Right renal pelvis (tissue), 4 donors: Measurements from ENCODE around the gene TSPOAP1. TPM values are rescaled to one million over a fixed set of nuclear protein-coding genes. Genes with fewer than 3 reads are reported as not detected.

Source experiments
- DNase-seq, 4 donors: peaks; one replicate each; pipeline ENCODE4 v3.0.0-alpha.2; 2013; ENCODE audit warnings: low read depth in 4 of 4, low spot score in 3 of 4, missing footprints in 1 of 4
- polyA plus RNA-seq, 4 donors: library from polyadenylated mRNA; unstranded; fragments of 120-200 nt; gene quantifications; one replicate each; pipeline ENCODE4 v1.2.1, GENCODE V29; 2013; ENCODE audit not compliant: insufficient read length in 4 of 4

The TSPOAP1 gene, protein sequence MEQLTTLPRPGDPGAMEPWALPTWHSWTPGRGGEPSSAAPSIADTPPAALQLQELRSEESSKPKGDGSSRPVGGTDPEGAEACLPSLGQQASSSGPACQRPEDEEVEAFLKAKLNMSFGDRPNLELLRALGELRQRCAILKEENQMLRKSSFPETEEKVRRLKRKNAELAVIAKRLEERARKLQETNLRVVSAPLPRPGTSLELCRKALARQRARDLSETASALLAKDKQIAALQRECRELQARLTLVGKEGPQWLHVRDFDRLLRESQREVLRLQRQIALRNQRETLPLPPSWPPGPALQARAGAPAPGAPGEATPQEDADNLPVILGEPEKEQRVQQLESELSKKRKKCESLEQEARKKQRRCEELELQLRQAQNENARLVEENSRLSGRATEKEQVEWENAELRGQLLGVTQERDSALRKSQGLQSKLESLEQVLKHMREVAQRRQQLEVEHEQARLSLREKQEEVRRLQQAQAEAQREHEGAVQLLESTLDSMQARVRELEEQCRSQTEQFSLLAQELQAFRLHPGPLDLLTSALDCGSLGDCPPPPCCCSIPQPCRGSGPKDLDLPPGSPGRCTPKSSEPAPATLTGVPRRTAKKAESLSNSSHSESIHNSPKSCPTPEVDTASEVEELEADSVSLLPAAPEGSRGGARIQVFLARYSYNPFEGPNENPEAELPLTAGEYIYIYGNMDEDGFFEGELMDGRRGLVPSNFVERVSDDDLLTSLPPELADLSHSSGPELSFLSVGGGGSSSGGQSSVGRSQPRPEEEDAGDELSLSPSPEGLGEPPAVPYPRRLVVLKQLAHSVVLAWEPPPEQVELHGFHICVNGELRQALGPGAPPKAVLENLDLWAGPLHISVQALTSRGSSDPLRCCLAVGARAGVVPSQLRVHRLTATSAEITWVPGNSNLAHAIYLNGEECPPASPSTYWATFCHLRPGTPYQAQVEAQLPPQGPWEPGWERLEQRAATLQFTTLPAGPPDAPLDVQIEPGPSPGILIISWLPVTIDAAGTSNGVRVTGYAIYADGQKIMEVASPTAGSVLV (N-terminal part only)
- 10 to 100 TPM; 43.2 to 51.4 (median 47.0) TPM for polyA plus RNA-seq

DNA sequence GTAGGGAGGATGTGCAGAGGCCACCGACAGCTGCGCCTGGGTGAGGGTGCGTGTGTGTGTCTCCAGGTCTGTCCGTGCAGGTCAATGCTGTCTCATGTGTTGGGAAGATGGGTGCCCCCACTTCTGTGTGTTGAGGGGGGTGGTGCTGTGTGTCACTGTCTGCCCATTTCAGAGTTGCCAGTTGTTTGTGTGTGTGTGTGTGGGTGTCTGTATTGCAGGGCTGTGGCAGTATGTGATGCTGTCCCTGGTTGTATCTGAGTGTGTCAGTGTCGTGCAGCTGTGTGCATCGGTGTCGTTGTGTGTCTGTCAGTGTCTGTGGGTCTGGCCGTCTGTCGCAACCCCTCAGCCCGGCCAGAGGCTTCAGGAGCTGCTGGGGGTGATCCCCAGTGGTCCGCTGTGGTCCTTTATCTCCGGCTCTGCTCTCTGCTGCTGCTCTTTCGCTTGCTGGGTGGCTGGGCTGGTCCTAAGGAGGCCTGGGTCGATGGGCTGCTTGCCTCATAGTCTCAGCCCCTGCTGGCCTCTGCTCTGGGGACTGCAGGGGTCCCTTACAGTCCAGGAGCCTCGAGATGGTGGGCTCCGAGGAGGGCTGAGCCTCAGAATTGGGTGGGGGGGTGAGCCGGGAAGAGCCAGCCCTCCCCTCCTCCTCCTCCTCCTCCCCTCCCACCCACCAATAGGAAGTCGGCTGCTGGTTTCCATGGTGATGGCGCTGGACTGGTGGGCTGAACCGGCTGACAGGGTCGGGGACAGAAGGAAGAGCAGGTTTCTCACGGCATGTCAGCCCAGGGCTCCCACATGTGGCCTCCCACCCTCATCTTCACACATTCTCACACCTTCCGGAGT, at the start of gene TSPOAP1:
Gene TSPOAP1, minus strand, starts transcription at position 601 of the 840 bp plus-strand sequence. CDS start 875 bp downstream, outside the sequence.
- no peak for DNase-seq

DNA sequence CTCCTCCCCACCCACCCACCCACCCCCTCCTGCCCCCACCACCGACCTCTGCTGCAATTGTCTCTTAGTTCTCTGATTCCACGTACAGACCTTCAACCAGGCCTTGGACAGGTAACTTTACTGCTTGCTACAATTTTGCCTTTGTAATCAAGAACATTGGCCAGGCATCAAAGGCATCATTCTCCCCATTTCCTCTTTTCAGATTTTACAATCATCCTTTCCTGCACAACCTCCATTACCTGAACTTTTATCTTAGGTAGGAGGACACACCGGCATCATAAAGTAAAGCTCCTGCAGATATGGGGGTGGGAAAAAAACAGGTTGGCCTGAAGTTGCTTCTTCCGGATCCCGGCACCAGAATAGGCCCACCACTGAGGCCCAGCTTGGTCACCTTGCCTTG, 49.1 kb upstream of the TSPOAP1 start:
- DNase-seq = no peak

DNA sequence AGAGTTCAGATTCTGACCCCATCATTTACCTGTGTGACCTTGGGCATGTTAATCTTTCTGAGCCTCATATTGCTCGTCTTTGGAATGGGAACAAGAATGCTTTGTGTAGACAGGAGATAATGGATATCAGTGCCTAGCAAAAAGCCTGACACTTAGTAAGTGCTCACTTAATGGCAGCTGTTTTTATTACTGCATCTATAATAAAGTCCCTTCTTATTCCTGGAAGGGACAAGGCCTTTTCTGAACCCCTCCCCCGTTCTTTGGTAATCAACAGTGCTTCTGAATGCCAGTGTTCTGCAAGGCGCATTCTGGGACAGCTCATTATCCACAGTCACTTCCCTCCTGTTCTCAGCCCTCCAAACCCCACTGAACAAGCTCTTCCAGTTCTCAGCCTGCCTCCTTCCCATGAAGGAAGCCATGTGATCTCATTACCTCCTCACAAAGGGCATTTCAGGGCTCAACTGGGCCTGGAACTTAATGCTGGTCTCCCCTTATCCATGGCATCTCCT, 48.6 kb upstream of the TSPOAP1 start:
- DNase-seq = peak in 2 of 4 donors; percentile 38 to 61

DNA sequence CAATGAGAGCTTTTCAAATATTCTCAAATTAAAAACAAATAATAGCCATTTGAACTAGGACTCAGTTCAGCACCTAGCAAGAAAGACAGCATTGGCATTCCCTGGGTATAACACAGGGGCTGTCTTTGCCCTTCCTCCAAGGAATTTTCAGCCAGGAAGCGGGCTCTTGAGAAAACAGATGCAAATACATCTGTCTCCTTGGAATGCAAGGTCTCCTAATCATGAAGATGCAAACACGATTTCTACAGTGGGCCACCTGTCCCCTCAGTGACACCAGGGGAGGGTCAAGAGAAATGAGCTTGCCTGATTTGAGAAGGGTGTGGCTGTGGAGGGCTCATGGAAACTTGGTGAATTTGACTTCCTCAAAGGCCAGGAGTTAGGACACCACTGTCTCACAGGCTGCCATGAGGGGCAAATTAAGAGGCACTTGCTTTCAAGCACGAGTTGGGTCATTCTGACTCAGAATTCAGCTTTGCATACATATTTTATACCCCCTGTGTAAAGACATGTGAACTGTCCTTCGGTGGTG, 47.9 kb upstream of the TSPOAP1 start:
- no peak for DNase-seq

DNA sequence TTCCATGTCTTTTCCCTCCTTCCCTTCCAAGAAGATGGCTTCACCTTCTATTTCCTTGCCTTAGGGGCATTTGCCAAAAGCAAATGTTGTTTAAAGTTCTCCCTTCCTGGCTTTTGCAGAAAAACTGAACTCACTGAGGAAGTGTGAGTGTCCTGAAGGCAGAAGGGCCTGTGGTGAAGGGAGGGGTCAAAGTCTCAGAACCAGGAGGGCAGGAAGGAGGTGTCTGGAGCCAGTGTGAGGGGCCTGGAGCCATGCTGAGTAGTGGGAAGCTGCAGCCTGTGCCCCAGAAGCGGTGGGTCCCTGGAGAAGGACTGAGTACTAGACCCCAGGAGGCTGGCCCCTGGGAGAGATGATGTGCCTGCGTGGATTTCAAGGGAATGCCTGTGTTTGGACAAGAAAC, 47.2 kb upstream of the TSPOAP1 start:
- DNase-seq = no peak

DNA sequence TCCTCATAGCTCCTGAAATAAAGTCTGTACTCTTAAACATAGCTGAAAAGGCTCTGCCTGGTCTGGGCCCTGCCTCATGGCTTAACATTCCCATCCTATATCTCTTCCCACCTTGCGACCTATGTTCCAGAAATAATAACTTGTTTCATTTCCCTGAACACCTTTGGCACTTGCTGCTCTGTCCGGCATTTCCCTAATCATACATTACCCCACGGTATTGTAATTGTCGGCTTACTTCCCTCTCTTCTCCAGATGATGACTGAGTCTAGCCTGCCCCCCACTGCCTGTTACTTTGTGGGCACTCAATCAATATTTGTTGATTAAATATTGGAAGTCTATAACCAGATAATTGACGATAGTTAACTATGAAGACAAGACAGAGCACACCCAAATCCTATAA, 46.7 kb upstream of the TSPOAP1 start:
- DNase-seq = no peak

DNA sequence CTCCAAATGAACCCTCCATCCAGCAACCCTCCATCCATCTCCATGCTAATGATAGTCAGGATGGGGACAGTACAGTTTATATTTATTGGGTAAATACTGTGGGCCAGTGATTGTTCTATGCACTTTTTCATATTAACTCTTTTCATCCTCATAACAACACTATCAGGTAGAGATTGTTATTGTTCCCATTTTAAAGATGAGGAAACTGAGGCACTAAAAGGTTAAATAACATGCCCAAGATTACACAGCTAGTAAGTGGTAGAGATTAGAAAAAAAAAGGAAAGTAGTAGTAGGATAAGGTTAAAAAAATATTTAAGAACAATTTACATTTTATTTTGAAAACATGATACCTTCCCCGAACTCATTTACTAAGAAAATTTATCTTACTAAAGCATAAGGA, 45.3 kb upstream of the TSPOAP1 start:
- no peak for DNase-seq

DNA sequence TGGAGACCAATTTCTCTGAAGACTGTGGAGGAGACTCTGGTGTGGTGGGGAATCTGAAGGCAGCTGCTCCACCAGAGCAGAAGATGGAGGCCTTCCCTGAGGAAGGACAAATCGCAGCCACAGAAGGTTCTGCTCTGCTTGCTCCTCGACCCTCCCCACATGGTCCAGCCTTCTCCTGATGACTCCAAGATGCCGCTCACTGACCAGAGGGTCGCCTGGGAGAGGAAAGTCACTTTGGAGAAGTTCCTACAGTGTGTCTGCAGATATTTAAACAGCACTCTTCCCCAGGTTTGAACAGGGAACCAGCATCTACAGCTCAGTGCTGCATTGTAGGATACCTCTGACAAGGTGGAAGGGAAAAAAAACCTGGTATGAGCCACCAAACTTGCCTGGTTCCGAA, 44.4 kb upstream of the TSPOAP1 start:
- DNase-seq = no peak

DNA sequence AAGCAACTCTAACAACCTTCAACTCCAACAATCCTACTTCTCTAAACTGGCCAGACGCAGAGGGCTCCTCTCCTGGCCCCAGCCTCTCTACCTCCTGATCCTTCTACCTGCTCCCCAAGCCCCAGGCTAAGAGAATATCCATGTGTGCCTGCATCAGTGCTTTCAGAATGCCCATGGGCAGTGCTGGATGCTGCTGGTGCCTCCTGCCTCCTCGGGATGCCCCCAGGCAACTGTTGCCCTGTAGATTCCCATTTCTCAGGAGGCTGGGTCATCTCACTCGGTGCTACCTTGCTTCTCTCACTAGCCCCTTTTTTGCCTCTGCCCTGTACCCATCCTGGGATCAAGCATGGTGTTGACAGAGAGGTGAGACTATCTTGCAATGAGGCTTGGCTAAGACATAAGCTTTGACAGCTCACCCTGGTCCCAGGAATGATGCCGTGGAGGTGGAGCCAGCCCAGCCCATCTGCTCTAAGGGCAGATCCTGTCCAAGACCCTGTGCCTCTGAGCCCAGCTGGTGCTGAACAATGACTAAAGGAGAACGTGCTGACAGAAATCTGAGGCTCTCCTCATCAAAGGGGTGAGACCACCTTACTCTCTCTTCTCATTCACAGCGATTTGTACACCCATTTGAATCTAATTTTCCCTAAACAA, 42.8 kb upstream of the TSPOAP1 start:
- DNase-seq = no peak

DNA sequence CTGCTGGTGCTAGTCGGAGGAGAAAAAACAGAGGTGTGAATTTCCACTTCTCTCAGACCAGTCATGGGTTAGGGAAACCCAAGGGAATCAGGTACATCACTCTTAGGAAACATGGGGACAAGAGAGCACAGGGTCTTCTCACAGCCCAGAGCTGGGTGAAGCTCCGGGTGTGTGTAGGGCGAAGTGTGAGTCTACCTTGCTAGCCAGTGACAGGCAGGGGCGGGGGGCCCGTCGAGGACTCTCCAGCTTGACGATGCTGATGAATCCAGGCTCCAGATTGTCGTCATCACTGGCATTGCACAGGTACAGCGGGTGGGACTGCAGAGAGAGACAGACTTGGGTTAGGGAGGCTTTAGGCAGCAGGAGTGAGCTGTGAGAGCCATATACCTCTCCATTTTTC, 42.1 kb upstream of the TSPOAP1 start:
- no peak for DNase-seq

DNA sequence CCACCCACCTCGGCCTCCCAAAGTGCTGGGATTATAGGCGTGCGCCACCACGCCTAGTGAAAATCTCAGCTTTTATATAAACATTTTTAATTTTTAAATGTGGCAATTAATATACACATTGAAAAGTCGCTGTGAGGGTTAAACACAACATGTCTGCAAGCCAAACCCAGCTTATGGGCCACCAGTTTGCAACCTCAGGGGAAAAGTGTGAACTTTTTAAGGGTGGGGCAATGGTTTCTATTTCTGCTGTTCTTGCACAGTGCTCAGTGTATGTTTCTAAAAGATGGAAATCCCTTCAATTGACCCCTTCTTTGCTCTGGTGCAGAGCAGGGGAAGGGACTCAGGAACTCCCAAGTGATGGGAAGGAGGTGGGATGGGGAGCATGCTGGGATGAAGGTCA, 41.7 kb upstream of the TSPOAP1 start:
- no peak for DNase-seq

DNA sequence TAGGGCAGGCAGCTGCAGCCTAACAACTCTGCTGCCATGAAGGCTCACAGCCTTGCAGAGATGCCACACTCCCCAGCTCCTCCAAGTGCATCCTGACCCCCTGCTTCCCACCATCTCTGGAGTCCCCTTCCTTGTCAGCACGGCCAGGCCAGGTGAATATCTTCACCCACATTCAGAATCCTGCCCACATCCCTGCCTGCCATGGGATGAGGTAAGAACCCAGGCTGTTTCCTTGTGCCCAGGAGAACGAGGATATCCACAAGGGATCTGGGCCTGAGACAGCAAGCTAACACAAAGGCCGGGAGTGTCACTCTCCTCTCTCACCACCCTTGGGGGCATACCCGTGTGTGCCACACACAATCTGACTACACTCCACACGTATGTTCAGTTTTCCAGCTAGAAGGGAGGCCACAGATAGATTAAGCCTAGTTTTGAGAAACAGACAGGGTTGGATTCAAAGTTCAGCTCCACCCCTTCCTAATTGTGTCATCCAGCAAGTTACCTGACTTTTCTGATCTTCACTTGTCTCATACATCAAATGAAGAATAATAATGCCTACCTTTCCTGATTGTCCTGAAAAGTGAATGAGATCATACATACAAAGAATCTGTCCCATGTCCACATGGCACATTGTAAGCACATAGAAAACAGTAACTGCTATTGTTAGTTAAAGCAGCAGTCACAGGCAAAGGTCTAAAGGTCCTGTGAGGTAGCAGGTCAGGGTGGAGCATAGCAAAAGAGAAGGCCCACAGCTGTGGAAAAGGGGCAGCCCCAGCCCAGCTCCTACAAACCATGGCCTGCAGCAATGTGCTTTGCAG, 40.8 kb upstream of the TSPOAP1 start:
- no peak for DNase-seq

DNA sequence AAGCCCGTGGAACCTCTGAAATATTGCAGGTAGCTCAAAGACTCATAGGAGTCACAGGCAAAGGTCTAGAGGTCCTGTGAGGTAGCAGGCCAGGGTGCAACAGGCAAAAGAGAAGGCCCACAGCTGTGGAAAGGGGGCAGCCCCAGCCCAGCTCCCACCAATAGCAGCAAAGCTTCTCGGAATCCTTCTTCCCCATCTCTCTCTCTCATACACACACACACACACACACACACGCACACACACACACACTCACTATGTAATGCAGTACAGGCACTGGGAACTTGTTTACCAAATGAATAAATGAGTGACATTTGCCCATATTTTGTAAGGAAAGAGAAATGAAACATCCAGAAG, 40.2 kb upstream of the TSPOAP1 start:
- DNase-seq = no peak

DNA sequence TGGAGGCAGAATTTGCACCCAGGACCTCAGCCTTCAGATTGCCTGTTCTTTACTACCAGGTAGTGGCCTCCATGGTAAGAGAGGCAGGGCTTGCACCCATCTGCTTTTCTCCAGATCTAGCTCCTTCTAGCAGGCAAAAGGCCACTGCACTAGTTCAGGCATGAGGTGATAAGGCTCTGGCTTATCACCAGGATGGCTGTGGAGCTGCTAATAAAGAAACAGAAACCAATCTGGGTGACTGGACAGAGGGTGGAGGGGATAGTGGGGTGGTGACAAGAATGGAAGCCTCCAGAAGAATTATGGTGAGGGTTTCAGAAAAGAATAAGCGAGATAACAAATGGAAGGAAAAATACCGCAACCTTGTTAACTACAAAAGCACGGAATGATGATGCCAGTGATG, 38.9 kb upstream of the TSPOAP1 start:
- no peak for DNase-seq

DNA sequence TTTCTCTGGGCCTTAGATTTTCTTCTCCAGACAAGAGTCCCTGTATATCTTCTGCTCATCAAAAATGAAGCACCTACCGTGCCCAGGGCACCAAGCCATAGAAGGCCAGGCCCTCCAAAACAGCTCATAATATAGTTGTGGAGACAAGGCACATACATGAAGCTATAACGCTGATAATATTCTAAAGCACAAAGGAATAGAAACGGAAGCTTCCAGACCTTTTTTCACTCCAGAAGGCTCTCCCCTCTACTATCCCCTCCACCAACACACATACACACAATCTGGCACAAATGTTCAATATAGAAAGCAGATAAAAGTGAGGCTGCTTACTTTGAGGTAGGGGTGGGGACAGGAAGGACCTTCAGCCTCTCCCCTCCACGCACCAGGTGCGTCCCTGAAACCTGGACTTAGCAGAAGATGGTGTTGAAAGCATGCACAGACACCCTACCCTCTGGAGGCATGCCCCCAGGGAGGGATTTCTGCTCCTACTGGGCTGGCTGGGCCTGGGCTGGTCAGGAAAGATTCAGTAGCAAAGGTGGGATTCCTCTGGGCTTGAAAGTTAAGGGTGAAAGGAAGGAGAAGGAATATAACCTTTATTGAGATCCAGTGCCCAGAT, 37.5 kb upstream of the TSPOAP1 start:
- no peak for DNase-seq

DNA sequence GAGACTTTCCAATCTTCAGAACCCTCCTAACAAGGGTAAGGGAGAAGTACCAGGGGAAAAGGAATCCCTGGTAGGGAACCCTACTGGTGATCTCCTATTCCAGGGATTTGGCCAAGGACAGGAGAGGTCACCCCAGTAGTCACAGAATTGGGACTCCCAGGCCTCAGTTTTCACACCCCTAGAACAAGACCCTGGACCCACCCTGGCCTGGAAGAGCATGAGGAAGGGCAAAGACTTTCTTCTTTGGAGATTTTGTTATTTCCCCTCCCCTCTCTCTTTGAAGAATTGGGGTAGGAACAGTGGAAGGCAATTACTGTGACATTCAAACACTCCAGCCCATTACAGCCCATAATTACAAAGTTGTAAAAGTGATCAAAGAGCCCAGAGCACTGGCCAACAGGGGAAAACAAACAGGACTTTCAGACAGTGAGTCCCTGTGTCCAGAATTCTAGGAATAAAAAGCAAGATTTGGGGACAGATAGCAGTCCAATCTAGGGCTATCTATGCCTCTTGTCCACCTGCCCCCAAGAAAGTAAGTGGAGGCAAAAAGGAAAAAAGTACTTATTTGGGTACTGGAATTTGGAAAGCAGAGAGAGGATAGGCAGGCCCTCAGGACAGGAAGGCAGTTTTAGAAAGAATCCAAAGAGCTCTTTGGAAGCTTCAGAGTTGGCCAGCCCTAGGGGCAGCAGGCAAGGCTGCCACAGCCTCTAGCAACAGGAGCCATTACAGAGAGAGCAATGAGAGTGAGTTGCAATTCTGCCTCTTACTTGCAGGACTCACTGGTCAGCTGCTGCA, 36.8 kb upstream of the TSPOAP1 start:
- no peak for DNase-seq

DNA sequence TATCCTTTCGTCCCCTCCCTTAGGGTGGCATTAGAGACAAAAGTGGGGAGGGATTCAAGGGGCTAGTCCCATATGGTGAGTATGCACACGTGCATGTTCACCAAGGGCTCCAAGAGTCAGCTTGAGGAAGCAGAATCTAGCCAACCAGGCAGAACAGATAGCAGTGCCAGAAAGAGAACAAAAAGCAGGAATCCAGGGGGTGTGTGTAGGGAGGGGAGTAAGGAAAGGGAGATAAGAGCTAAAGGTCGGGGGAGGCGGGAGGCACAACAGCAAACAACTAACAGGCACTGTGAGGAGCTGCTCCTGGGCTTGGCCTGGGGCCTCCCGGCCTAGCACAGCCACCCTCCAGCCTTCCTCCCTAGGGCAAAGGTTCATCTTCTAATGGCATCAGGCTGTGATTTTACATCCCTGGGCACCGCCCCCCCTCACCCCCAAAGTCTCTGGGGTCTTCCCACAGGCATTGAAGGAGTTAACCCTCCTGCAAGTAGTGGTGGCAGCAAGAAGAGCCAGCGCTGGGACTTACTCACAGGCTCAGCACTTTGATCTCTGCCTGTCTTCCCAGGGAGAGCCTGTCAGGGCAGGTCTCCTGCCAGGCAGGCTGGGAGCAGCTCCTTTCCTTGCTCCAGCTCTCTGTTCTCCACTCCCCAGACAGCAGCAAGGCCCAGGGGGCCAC, 35.8 kb upstream of the TSPOAP1 start:
- DNase-seq = no peak
